Choroid plexus epithelial cell (primary cell): ENCODE data around the gene TCF4.

Experiments
- DNase-seq: peaks from one replicate; pipeline ENCODE4 v3.0.0-alpha.2; 2010; ENCODE audit warnings: low read depth
- H3K4me3 ChIP-seq: 2 replicates; pipeline ENCODE4 v1.5.1; 2011; ENCODE audit warnings: low read depth, mild to moderate bottlenecking, control low read depth, low read length, moderate library complexity
- TF ChIP-seq, protein P1 (sequence below): conservative IDR thresholded peaks from 2 replicates; pipeline ENCODE4 v1.5.1; 2011; ENCODE audit warnings: low read depth, mild to moderate bottlenecking, control low read depth, inconsistent platforms, low read length, moderate library complexity

TCF4 gene

DNA sequence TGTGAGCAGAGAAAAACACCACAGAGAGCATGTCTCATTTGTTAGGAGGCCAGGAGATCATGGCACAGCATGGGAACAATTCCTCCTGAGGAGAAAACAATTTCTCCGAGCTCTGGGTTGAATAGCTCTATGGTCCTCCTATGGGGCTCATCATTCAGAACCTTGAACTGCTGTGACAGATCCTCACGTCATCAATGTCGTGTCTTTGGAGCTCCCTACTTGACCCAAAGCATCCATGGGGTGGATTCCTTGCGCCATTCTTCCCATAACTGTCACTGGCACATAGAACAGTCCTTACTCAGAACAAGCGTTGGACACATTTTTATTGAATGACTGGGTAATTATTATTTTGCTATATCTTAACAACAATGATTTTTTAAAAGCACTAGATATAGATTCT is 15.8 kb upstream of the TCF4 start:
- TF ChIP-seq, protein P1, sequence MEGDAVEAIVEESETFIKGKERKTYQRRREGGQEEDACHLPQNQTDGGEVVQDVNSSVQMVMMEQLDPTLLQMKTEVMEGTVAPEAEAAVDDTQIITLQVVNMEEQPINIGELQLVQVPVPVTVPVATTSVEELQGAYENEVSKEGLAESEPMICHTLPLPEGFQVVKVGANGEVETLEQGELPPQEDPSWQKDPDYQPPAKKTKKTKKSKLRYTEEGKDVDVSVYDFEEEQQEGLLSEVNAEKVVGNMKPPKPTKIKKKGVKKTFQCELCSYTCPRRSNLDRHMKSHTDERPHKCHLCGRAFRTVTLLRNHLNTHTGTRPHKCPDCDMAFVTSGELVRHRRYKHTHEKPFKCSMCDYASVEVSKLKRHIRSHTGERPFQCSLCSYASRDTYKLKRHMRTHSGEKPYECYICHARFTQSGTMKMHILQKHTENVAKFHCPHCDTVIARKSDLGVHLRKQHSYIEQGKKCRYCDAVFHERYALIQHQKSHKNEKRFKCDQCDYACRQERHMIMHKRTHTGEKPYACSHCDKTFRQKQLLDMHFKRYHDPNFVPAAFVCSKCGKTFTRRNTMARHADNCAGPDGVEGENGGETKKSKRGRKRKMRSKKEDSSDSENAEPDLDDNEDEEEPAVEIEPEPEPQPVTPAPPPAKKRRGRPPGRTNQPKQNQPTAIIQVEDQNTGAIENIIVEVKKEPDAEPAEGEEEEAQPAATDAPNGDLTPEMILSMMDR = no peak
- H3K4me3 ChIP-seq = no peak overlapping the region
- DNase-seq = no peak

DNA sequence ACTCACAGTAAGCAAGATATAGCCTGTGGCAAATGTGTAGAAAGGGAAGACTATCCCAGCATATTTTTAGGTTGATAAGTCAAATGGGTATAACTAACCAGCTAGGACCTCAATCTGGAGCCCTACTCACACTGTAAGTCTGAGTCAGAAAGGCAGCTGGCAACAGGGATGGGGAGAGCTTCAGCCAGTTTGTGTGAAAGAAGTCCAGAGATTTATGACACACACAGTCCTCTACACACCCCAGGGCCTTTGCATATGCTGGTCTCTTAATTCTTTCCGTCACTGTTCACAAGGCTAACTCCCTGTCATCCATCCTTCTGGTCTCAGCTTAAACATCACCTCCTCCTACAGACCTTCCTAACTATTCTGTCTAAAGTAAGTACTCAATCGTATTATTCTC is 5.9 kb upstream of the TCF4 start:
- no peak for DNase-seq
- TF ChIP-seq, protein P1 = no peak
- no peak overlapping the region for H3K4me3 ChIP-seq

DNA sequence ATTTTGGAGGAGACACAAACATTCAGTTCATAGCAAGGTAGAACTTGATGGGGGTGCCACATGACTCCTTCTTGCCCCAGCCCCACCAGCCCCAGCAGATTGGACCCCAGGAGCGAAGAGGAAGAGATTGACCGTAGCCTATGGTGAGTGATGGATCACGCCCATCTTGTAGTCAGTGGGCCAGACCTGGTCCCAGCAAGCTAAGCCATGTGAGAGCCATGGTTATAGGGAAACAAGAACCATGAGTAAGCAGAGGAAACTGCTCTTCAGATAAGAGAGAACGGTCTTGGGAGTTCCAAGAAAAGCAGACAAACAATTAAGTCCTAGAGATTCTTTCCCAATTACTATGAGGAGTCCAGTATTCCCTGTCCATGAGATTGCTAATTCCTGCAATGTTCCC is 4.6 kb upstream of the TCF4 start:
- H3K4me3 ChIP-seq = no peak overlapping the region
- DNase-seq = peak; percentile 54
- TF ChIP-seq, protein P1 = no peak

DNA sequence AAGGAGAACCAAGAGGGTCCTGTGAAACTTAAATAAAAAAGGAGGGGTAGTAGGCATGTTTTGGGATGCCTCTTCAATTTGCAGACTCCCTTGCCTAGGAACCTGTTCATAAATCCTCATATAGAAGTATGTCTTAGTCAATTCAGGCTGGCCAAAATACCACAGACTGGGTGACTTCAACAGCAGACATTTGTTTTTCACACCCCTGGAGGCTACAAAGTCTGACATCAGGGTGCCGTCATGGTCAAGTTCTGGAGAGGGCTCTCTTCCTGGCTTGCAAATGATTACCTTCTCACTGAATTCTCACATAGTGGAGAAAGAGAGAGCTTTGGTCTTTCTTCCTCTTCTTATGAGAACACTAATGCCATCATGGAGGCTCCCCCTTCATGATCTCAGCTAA is 4.1 kb upstream of the TCF4 start:
- TF ChIP-seq, protein P1 = no peak
- no peak overlapping the region for H3K4me3 ChIP-seq
- no peak for DNase-seq

DNA sequence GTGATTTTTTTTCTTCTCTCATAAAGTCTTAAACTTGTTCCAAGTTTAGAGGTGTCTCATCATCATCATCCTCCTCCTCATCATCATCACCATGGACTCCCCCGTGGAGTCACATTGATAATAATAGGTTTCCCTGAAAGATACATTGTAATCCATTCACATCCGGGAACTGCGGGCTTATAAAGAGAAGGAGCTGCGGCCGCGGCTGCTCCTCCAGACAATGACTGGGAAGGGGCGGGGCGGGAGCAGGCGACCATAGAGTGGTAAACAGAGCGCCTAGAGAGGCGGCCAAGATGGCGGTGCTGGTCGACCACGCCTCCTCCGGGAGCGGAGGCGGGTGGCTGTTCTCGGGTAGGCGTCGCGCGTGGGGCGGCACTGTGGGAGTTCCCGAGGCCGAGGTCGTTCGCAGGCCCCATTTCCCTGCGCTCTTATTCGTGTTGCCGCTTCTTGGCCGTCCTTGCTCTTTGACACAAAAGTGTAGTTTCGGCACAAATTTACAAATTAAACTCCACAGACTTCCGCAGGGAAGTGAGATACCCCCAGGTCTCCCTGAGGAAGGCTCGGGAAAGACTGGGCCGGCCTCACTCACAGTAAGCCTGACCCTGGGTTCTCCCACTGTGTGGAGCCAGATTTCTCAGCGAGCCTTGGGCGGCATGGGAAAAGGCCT is 1.8 kb upstream of the TCF4 start:
- H3K4me3 ChIP-seq = peak overlapping the region; percentile 59
- peak; percentile 97 for DNase-seq
- TF ChIP-seq, protein P1 = no peak

DNA sequence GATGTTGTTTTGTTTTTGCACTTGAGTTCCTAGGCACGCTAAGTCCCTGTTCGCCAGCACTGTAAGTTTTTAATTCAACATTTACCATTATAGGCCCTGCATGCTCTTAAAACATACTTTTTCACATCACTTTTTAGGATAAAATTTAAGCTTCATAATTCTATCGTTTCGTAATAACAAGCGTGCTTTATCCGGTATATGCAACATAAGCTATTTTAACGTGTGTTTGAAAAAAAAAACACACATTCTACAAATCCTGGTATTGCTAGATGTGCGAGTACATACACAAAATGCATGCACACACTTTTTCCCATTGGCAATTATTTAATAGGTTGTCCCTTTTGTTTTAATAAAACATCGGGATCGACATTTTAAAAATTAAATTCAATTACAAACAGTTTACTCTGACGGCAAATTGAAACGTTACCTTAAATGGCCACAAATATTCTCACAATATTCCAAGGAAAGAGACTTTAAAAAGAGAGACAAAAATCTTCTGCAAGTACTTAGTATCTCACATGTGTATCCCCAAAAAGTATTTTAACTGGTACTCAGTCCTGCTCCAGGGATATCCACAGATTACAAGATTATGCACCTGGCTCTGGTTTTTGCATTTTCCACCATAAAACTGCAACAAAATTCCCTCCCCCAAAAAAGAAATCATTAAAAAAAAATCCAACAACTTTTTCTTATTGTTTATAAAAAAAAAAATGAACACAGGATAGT is 1.0 kb upstream of the TCF4 start:
- TF ChIP-seq, protein P1 = no peak
- H3K4me3 ChIP-seq = peak overlapping the region; percentile 59
- DNase-seq = peak; percentile 36

DNA sequence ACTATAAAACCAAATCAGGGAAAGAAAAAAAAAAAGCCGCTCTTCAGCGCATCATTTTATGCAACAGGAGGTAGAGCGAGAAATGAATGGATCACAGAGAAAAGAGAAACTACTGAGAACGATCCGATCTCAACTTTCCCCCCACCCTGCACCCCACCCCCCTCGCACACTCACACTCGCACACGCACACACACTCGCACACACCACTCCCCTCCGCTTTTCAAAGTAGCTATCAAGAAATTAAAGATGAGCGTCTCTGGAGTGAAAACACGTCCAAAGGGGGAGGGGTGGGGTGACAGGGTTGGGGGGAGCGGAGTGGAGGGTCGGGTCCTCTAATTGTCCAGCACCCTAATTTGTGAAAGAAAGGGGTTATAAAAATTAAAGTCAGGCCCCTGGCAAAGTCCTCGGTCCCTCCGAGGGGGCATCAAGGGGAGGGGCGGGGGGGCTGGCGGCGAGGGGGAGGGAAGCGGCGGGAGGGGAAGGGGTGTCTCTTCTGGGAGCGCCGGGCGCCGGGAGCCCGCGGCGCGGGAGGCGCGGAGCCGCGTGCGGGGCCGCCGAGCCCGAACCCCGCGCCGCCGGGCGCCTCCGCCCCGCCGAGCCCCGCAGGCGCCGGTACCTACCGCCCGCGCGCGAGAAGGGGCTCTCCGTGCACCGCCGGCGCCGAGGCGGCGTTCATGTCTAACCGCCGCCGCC is 428 bp downstream of the TCF4 start:
- TF ChIP-seq, protein P1 = no peak
- peak; percentile 48 for DNase-seq
- H3K4me3 ChIP-seq = peak overlapping the region; percentile 59
